Breast epithelium (tissue), 3 donors: Measurements from ENCODE around the gene MED7.

Experiments used
- CTCF ChIP-seq, 3 donors: fragments of 450-650 bp; IDR thresholded peaks; one replicate each; pipeline ENCODE4 v1.5.1; 2016 to 2017; ENCODE audit warnings: antibody characterized with exemption in 3 of 3, mild to moderate bottlenecking in 3 of 3, moderate library complexity in 3 of 3
- POLR2A ChIP-seq: fragments of 450-650 bp; IDR thresholded peaks from one replicate; pipeline ENCODE4 v1.6.1; 2016; ENCODE audit warnings: antibody characterized with exemption, mild to moderate bottlenecking, moderate library complexity

GRCh38 chr5:157159209-157159751, 16.6 kb upstream of the MED7 start:
- no peak for TF ChIP-seq POLR2A
- TF ChIP-seq CTCF (IDR thresholded peaks at IDR 0.05), result no peak
